Measurements from ENCODE around the gene SDR39U1. TPM values are rescaled to one million over a fixed set of nuclear protein-coding genes. Genes with fewer than 3 reads are reported as not detected.
"Not testable (repeated sequence)": the region's sequence is repeated elsewhere in the genome, so short reads cannot be mapped to it uniquely, and the experiment has no call there.

Gene SDR39U1
- polyA plus RNA-seq: 94.0 TPM

- Mint-ChIP-seq H3K27ac (peak within 1 kb of the TSS; percentile 93 to 99 (median 95)), H3K4me3 (peak within 1 kb of the TSS; percentile 95 to 98 (median 98)), H3K4me1 (peaks cover 10 to 28% (median 28%) of the 10 kb centered on the region in 3 donors), H3K27me3 (no peaks in the 10 kb centered on the region), H3K9me3 (peaks cover 0 to 1% (median 0%) of the 10 kb centered on the region in 3 donors), H3K36me3 (peaks cover 5% of the 10 kb centered on the region)
These were observed at the start of gene SDR39U1 for GRCh38 chr14:24442240-24443052. SDR39U1 (minus strand) TSS chr14:24442776; CDS start chr14:24442769, 7 bp downstream.

- not testable (repeated sequence) for H3K9me3 Mint-ChIP-seq, H3K36me3 Mint-ChIP-seq, H3K27ac Mint-ChIP-seq, H3K4me3 Mint-ChIP-seq, H3K4me1 Mint-ChIP-seq
- peaks cover 11% of the 10 kb centered on the region for H3K27me3 Mint-ChIP-seq
These were observed 49.2 kb upstream of the SDR39U1 start for GRCh38 chr14:24491586-24492408.

- peaks cover 0 to 1% (median 0%) of the 10 kb centered on the region in 3 donors for H3K9me3 Mint-ChIP-seq
These were observed 41.2 kb upstream of the SDR39U1 start for GRCh38 chr14:24483604-24484252.

GRCh38 chr14:24482699-24483303, 40.2 kb upstream of the SDR39U1 start:
- H3K9me3 Mint-ChIP-seq, H3K36me3 Mint-ChIP-seq, H3K27me3 Mint-ChIP-seq, H3K4me3 Mint-ChIP-seq, H3K27ac Mint-ChIP-seq: not testable (repeated sequence)
- peaks cover 2 to 19% (median 10%) of the 10 kb centered on the region in 3 donors for H3K4me1 Mint-ChIP-seq

More at GRCh38 chr14:24483604-24484252, 41.2 kb upstream of the SDR39U1 start:
- Mint-ChIP-seq H3K4me1 (peaks cover 0 to 16% (median 10%) of the 10 kb centered on the region in 3 donors), H3K27me3 (no peaks in the 10 kb centered on the region), H3K4me3 (peak overlapping the region in 1 of 4 donors; percentile 37), H3K27ac (no peak overlapping the region), H3K36me3 (no peaks in the 10 kb centered on the region)

- peak overlapping the region in 3 of 4 donors; percentile 13 to 86 (median 78) for H3K4me3 Mint-ChIP-seq
- H3K36me3 Mint-ChIP-seq: peaks cover 3% of the 10 kb centered on the region
- H3K9me3 Mint-ChIP-seq: peaks cover 0 to 2% (median 0%) of the 10 kb centered on the region in 3 donors
- no peaks in the 10 kb centered on the region for H3K27me3 Mint-ChIP-seq
- H3K4me1 Mint-ChIP-seq: peaks cover 2 to 19% (median 10%) of the 10 kb centered on the region in 3 donors
- no peak overlapping the region for H3K27ac Mint-ChIP-seq
These were observed 39.2 kb upstream of the SDR39U1 start for GRCh38 chr14:24481622-24482324.

GRCh38 chr14:24479999-24480398, 37.4 kb upstream of the SDR39U1 start:
- not testable (repeated sequence) for H3K36me3 Mint-ChIP-seq, H3K27me3 Mint-ChIP-seq, H3K4me3 Mint-ChIP-seq, H3K9me3 Mint-ChIP-seq
- peak overlapping the region in 1 of 3 donors; percentile 69 for H3K27ac Mint-ChIP-seq
- H3K4me1 Mint-ChIP-seq: peaks cover 2 to 19% (median 10%) of the 10 kb centered on the region in 3 donors

GRCh38 chr14:24475261-24475660, 32.7 kb upstream of the SDR39U1 start:
- Mint-ChIP-seq H3K27ac (no peak overlapping the region), H3K9me3 (peaks cover 0 to 6% (median 0%) of the 10 kb centered on the region in 3 donors), H3K36me3 (peaks cover 5% of the 10 kb centered on the region), H3K4me1 (peaks cover 0 to 3% (median 2%) of the 10 kb centered on the region in 3 donors), H3K4me3 (no peak overlapping the region), H3K27me3 (no peaks in the 10 kb centered on the region)

GRCh38 chr14:24473211-24473610, 30.6 kb upstream of the SDR39U1 start:
- Mint-ChIP-seq H3K27me3 (no peaks in the 10 kb centered on the region), H3K27ac (no peak overlapping the region), H3K4me1 (peaks cover under 1 to 2% (median 1%) of the 10 kb centered on the region in 3 donors), H3K9me3 (peaks cover 0 to 5% (median 0%) of the 10 kb centered on the region in 3 donors), H3K4me3 (no peak overlapping the region), H3K36me3 (peaks cover 5% of the 10 kb centered on the region)

GRCh38 chr14:24470450-24470849, 27.9 kb upstream of the SDR39U1 start:
- H3K4me1 Mint-ChIP-seq, H3K27me3 Mint-ChIP-seq, H3K36me3 Mint-ChIP-seq, H3K9me3 Mint-ChIP-seq, H3K4me3 Mint-ChIP-seq, H3K27ac Mint-ChIP-seq: not testable (repeated sequence)

GRCh38 chr14:24465805-24466204, 23.2 kb upstream of the SDR39U1 start:
- Mint-ChIP-seq H3K4me3 (no peak overlapping the region), H3K36me3 (no peaks in the 10 kb centered on the region), H3K27me3 (no peaks in the 10 kb centered on the region), H3K27ac (no peak overlapping the region), H3K4me1 (peaks cover 0 to 10% (median 7%) of the 10 kb centered on the region in 3 donors), H3K9me3 (peaks cover 0 to 5% (median 3%) of the 10 kb centered on the region in 3 donors)

- no peak overlapping the region for H3K27ac Mint-ChIP-seq
- peaks cover 0 to 3% (median 2%) of the 10 kb centered on the region in 3 donors for H3K9me3 Mint-ChIP-seq
- peaks cover 0 to 10% (median 7%) of the 10 kb centered on the region in 3 donors for H3K4me1 Mint-ChIP-seq
- H3K4me3 Mint-ChIP-seq: no peak overlapping the region
- no peaks in the 10 kb centered on the region for H3K27me3 Mint-ChIP-seq
- no peaks in the 10 kb centered on the region for H3K36me3 Mint-ChIP-seq
These were observed 22.8 kb upstream of the SDR39U1 start for GRCh38 chr14:24465368-24465767.

GRCh38 chr14:24463884-24464785, 21.6 kb upstream of the SDR39U1 start:
- no peaks in the 10 kb centered on the region for H3K27me3 Mint-ChIP-seq
- no peak overlapping the region for H3K27ac Mint-ChIP-seq
- H3K4me1 Mint-ChIP-seq: peaks cover 0 to 10% (median 7%) of the 10 kb centered on the region in 3 donors
- H3K9me3 Mint-ChIP-seq: peaks cover 0 to 3% (median 0%) of the 10 kb centered on the region in 3 donors
- no peaks in the 10 kb centered on the region for H3K36me3 Mint-ChIP-seq
- H3K4me3 Mint-ChIP-seq: no peak overlapping the region
